ENCODE data around the gene CRISPLD2. TPM values are rescaled to one million over a fixed set of nuclear protein-coding genes. Genes with fewer than 3 reads are reported as not detected.

CRISPLD2 gene
- total RNA-seq, 2 experiments from 2014 or later: 2.0 to 2.6 TPM

DNA sequence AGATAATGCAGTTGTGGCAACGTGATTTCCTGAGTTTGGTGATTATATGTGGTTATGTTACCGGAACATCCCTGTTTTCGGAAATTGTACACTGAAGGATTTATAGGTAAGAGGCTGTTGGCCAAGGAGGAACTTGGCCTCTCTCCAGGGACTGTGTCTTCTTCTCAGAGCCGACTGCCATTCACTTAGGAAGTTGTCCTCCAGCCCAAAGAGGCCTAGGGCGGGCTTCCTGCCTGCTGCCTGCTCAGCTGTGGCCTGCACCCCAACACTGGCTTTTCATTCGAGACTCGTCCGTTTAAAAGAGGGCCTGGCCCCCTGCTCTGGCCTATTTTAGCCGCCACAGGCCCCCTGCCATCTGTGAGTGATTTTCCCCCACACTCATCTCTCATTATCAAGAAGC is 127.2 kb downstream of the CRISPLD2 start:
- POLR2A ChIA-PET: no interaction called here
- Histone ChIP-seq H3K27ac (ENCODE audit: low read depth in 1 of 2, low read length in 2 of 2) (no peak overlapping the region), H3K4me3 (ENCODE audit: low read length) (no peak overlapping the region), H3K4me1 (ENCODE audit: insufficient read depth, low read length) (peaks cover 15% of the 10 kb centered on the region), H3K9me3 (ENCODE audit: control insufficient read depth in 1 of 2, insufficient read depth in 1 of 2, low read length in 2 of 2) (no peaks in the 10 kb centered on the region), H3K36me3 (ENCODE audit: insufficient read depth, low read length) (no peaks in the 10 kb centered on the region), H3K27me3 (ENCODE audit: control insufficient read depth in 1 of 2, insufficient read depth in 2 of 2, low read length in 2 of 2) (peaks cover 0 to 3% of the 10 kb centered on the region in 2 experiments)
- H3K36me3 Mint-ChIP-seq (ENCODE audit: low read depth): no peaks in the 10 kb centered on the region
- peaks cover 5% of the 10 kb centered on the region for H3K27me3 Mint-ChIP-seq
- TF ChIP-seq, protein P1, sequence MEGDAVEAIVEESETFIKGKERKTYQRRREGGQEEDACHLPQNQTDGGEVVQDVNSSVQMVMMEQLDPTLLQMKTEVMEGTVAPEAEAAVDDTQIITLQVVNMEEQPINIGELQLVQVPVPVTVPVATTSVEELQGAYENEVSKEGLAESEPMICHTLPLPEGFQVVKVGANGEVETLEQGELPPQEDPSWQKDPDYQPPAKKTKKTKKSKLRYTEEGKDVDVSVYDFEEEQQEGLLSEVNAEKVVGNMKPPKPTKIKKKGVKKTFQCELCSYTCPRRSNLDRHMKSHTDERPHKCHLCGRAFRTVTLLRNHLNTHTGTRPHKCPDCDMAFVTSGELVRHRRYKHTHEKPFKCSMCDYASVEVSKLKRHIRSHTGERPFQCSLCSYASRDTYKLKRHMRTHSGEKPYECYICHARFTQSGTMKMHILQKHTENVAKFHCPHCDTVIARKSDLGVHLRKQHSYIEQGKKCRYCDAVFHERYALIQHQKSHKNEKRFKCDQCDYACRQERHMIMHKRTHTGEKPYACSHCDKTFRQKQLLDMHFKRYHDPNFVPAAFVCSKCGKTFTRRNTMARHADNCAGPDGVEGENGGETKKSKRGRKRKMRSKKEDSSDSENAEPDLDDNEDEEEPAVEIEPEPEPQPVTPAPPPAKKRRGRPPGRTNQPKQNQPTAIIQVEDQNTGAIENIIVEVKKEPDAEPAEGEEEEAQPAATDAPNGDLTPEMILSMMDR (IDR thresholded peaks at IDR 0.05): no peak
- no peaks in the 10 kb centered on the region for H3K9me3 Mint-ChIP-seq
- CTCF ChIA-PET: no interaction called here
- H3K4me1 Mint-ChIP-seq (ENCODE audit: low read depth): peaks cover 7% of the 10 kb centered on the region
- intact Hi-C loops (cut with DNase I, micrococcal nuclease): no loop called here
- no peak overlapping the region for H3K4me3 Mint-ChIP-seq
- DNase-seq: no peak
- no peak overlapping the region for H3K27ac Mint-ChIP-seq
- no peak for ATAC-seq (ENCODE audit: poor library complexity)

DNA sequence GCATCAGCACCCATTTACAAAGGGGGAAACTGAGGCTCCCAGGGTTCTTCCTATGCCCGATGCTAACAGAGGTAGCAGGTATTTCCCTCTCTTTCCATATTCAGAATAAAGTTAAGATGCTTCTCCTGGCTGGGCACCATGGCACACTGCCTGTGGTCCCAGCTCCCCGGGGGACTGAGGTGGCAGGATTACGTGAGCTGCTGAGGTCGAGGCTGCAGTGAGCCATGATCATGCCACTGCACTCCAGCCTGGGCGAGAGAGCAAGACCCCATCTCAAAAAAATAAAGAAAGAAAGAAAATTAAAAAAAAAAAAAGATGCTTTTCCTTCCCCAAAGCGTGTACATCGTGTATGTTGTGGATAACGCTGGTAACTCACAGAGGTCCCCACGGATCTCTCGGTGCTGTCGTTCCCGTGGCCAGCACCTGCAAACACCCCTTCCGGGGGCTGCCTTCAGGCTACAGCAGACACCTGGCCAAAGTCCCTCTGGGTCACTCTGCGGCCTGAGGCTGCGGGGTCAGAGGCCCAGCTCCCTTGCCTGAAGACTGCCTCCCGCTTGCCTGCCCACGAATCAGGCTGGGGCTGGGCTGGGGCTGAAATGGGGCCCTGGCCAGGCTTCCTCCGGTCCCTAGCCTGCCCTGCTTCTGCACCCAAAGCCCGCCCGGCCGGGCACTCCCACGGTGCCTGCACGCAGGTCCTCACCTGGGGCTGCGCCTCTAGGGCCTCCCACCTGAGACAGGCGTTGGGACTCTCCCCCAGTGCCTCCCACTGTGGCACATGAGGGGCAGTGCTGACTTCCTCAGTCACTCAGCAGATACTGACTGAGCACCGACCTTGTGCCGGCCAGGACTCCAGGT is 128.4 kb downstream of the CRISPLD2 start:
- Histone ChIP-seq H3K27ac (ENCODE audit: low read depth in 1 of 2, low read length in 2 of 2) (no peak overlapping the region), H3K4me3 (ENCODE audit: low read length) (no peak overlapping the region), H3K4me1 (ENCODE audit: insufficient read depth, low read length) (peaks cover 23% of the 10 kb centered on the region), H3K36me3 (ENCODE audit: insufficient read depth, low read length) (no peaks in the 10 kb centered on the region), H3K9me3 (ENCODE audit: control insufficient read depth in 1 of 2, insufficient read depth in 1 of 2, low read length in 2 of 2) (no peaks in the 10 kb centered on the region), H3K27me3 (ENCODE audit: control insufficient read depth in 1 of 2, insufficient read depth in 2 of 2, low read length in 2 of 2) (peaks cover 0 to 3% of the 10 kb centered on the region in 2 experiments)
- TF ChIP-seq, protein P1 (IDR thresholded peaks at IDR 0.05): no peak
- no peak overlapping the region for H3K4me3 Mint-ChIP-seq
- peaks cover 11% of the 10 kb centered on the region for H3K4me1 Mint-ChIP-seq (ENCODE audit: low read depth)
- no peak for DNase-seq
- H3K27me3 Mint-ChIP-seq: no peaks in the 10 kb centered on the region
- no peak overlapping the region for H3K27ac Mint-ChIP-seq
- intact Hi-C loops (cut with DNase I, micrococcal nuclease): no loop called here
- H3K9me3 Mint-ChIP-seq: no peaks in the 10 kb centered on the region
- peak; percentile 11 for ATAC-seq (ENCODE audit: poor library complexity)
- no peaks in the 10 kb centered on the region for H3K36me3 Mint-ChIP-seq (ENCODE audit: low read depth)
- POLR2A ChIA-PET: no interaction called here
- CTCF ChIA-PET: no interaction called here

DNA sequence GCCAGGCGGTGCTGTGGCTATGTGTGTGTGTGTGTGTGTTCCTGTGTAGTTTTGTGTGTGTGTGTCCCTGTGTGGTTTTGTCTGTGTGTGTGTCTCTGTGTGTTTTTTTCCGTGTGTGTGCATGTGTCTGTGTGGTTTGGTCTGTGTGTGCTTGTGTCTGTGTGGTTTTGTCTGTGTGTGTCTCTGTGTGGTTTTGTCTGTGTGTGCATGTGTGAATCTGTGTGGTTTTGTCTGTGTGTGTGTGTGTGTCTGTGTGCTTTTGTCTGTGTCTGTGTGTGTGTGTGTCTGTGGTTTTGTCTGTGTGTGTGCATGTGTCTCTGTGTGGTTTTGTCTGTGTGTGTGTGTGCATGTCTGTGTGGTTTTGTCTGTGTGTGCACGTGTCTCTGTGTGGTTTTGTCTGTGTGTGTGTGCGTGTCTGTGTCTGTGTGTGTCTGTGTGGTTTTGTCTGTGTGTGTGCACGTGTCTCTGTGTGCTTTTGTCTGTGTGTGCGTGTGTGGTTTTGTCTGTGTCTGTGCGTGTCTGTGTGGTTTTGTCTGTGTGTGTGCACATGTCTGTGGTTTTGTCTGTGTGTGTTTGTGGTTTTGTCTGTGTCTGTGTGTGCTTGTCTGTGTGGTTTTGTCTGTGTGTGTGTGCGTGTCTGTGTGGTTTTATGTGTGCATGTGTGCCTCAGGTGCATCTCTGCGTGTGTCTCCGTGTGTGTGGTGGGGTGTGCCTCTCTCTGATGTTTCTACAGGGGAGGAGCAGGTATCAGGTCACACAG is 129.2 kb downstream of the CRISPLD2 start:
- ATAC-seq (ENCODE audit: poor library complexity) (peak; percentile 27), DNase-seq (peak in 2 of 14 experiments; percentile 27 to 48)
- H3K36me3 ChIP-seq (ENCODE audit: insufficient read depth, low read length): no peaks in the 10 kb centered on the region
- H3K4me1 ChIP-seq (ENCODE audit: insufficient read depth, low read length): peaks cover 23% of the 10 kb centered on the region
- TF ChIP-seq, protein P1 (IDR thresholded peaks at IDR 0.05): no peak
- ChIA-PET CTCF (no interaction called here), POLR2A (no interaction called here)
- peaks cover 0 to 3% of the 10 kb centered on the region in 2 experiments for H3K27me3 ChIP-seq (ENCODE audit: control insufficient read depth in 1 of 2, insufficient read depth in 2 of 2, low read length in 2 of 2)
- intact Hi-C loops (cut with DNase I, micrococcal nuclease): no loop called here
- no peak overlapping the region for H3K4me3 ChIP-seq (ENCODE audit: low read length)
- H3K9me3 ChIP-seq (ENCODE audit: control insufficient read depth in 1 of 2, insufficient read depth in 1 of 2, low read length in 2 of 2): no peaks in the 10 kb centered on the region
- Mint-ChIP-seq H3K4me3 (no peak overlapping the region), H3K9me3 (no peaks in the 10 kb centered on the region), H3K27ac (no peak overlapping the region), H3K36me3 (ENCODE audit: low read depth) (no peaks in the 10 kb centered on the region), H3K4me1 (ENCODE audit: low read depth) (peaks cover 11% of the 10 kb centered on the region), H3K27me3 (no peaks in the 10 kb centered on the region)
- H3K27ac ChIP-seq (ENCODE audit: low read depth in 1 of 2, low read length in 2 of 2): no peak overlapping the region
